ENCODE measurements around the gene CEP170B.

Gene CEP170B

GRCh38 chr14:104885031-104885972, 20.2 kb downstream of the CEP170B start:
- H3K4me3 ChIP-seq (ENCODE audit: low read depth, low read length), result no peak overlapping the region
- no peak for TF ChIP-seq CTCF (IDR thresholded peaks at IDR 0.05; ENCODE audit: borderline replicate concordance, insufficient read depth, low read depth, low read length)

DNA sequence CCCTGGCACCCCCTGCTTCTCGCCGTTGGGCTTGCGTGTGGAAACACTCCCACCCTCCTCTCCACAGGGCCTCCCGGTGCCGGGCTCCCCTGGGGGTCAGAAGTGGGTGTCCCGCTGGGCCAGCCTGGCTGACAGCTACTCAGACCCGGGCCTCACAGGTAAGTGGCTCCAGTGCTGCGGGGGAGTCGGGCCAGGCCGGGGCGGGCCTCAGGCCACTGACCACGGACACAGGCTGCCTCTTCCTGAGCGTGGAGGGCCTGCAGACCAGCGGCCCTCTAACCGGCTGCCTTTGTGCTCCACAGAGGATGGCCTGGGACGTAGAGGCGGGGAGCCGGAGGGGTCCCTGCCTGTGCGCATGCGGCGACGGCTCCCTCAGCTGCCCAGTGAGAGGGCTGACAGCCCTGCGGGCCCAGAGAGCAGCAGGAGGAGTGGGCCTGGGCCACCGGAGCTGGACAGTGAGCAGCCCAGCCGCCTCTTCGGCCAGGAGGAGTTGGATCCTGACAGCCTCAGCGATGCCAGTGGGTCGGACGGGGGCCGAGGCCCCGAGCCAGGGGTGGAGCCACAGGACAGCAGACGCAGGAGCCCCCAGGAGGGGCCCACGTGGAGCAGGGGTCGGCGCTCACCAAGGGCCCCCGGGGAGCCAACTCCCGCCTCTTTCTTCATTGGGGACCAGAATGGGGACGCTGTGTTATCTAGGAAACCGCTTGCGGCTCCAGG, 21.1 kb downstream of the CEP170B start:
- no peak for TF ChIP-seq CTCF (IDR thresholded peaks at IDR 0.05; ENCODE audit: borderline replicate concordance, insufficient read depth, low read depth, low read length)
- no peak overlapping the region for H3K4me3 ChIP-seq (ENCODE audit: low read depth, low read length)

GRCh38 chr14:104886690-104887622, 21.9 kb downstream of the CEP170B start:
- no peak for TF ChIP-seq CTCF (IDR thresholded peaks at IDR 0.05; ENCODE audit: borderline replicate concordance, insufficient read depth, low read depth, low read length)
- H3K4me3 ChIP-seq (ENCODE audit: low read depth, low read length), result no peak overlapping the region

- no peak for TF ChIP-seq CTCF (IDR thresholded peaks at IDR 0.05; ENCODE audit: borderline replicate concordance, insufficient read depth, low read depth, low read length)
Observed at GRCh38 chr14:104887623-104888488, 22.8 kb downstream of the CEP170B start.

DNA sequence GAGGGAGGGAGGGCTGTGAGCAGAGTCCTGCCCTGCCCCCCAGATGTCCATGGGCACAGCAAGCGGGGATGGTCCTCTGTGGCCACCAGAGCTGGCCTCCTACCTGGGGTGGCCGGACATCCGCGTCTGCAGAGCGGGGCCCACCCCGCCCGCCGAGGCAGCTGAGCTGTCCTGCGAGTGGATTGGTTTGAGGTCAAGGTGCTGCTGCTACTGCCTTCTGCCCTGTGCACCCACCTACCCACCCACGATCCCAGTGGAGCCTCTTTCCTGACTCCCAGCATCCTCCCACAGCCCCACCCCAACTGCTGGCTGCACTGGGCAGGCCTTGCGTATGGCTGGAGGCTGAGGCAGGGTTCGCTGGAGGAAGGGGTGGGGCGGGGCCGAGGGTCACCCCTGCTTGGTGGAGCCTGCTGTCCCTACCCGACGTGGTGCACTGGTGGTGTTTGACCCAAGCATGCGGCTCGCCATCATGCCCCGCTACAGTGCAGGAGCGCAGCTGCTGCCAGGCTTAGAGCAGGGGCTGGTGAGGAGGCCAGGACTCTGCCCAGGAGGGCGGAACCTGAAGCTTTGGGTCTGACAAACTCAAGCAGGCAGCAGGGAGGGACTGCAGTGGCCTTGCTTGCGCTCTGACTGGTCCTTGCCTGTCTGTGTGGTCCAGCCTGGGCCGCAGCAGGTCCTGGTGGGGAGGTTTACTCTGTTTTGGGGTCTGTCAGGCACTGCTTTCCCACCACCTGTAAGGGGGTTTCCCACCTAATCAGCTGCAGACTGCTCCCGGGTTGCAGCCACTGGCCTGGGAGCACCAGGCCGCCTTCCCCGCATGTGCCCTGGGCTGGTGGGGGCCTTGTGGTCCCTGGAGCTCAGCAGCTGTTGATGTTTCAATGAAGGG, 23.7 kb downstream of the CEP170B start:
- TF ChIP-seq CTCF (IDR thresholded peaks at IDR 0.05; ENCODE audit: borderline replicate concordance, insufficient read depth, low read depth, low read length), result no peak
- no peak overlapping the region for H3K4me3 ChIP-seq (ENCODE audit: low read depth, low read length)

More at GRCh38 chr14:104887623-104888488, 22.8 kb downstream of the CEP170B start:
- H3K4me3 ChIP-seq (ENCODE audit: low read depth, low read length), result no peak overlapping the region
